Measurements from ENCODE around the gene DIP2C. TPM values are rescaled to one million over a fixed set of nuclear protein-coding genes. Genes with fewer than 3 reads are reported as not detected.

DIP2C gene
- total and polyA plus RNA-seq, 2 donors from 2014 or later, result 6.2 to 22.6 TPM

- intact Hi-C loops (cut with DNase I), result no loop called here
- Histone ChIP-seq H3K4me1 (ENCODE audit: control insufficient read depth in 2 of 3, insufficient read depth in 2 of 3, low read depth in 1 of 3, low read length in 3 of 3) (no peaks in the 10 kb centered on the region), H3K36me3 (ENCODE audit: control insufficient read depth in 2 of 3, insufficient read depth in 3 of 3, low read length in 3 of 3) (peaks cover 2 to 7% (median 4%) of the 10 kb centered on the region in 3 donors), H3K4me3 (ENCODE audit: low read length in 3 of 3) (no peak overlapping the region), H3K27ac (ENCODE audit: low read depth in 2 of 2, low read length in 2 of 2) (no peak overlapping the region), H3K27me3 (ENCODE audit: control insufficient read depth, insufficient read depth, low read length) (no peaks in the 10 kb centered on the region), H3K9ac (ENCODE audit: low read length in 3 of 3) (no peak overlapping the region), H3K9me3 (ENCODE audit: control insufficient read depth in 2 of 3, insufficient read depth in 1 of 3, low read length in 3 of 3) (no peaks in the 10 kb centered on the region)
- FAIRE-seq (no peak), DNase-seq (no peak)
- no peak for TF ChIP-seq CTCF (IDR thresholded peaks at IDR 0.05; ENCODE audit: borderline replicate concordance, extremely low read depth, insufficient read depth)
Observed at GRCh38 chr10:437698-438490, 251.6 kb downstream of the DIP2C start.

DNA sequence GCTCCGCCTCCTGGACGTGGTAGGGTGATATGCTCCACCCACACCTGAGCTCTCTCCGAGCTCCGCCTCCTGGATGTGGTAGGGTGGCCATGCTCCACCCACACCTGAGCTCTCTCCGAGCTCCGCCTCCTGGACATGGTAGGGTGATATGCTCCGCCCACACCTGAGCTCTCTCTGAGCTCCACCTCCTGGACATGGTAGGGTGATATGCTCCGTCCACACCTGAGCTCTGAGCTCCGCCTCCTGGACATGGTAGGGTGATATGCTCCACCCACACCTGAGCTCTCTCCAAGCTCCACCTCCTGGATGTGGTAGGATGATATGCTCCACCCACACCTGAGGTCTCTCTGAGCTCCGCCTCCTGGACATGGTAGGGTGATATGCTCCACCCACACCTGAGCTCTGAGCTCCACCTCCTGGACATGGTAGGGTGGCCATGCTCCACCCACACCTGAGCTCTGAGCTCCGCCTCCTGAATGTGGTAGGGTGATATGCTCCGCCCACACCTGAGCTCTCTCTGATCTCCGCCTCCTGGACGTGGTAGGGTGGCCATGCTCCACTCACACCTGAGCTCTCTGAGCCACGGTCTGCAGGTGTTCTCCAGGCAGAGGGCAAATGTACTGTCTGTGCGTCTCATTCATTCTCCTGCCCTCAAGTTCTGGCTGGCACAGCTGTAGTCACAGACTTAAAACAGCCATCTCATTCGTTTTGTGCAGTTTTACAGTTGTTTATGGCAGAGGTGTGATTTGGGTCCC, 252.4 kb downstream of the DIP2C start:
- TF ChIP-seq CTCF (IDR thresholded peaks at IDR 0.05; ENCODE audit: borderline replicate concordance, extremely low read depth, insufficient read depth), result no peak
- H3K9me3 ChIP-seq (ENCODE audit: control insufficient read depth in 2 of 3, insufficient read depth in 1 of 3, low read length in 3 of 3), result no peaks in the 10 kb centered on the region
- intact Hi-C loops (cut with DNase I), result no loop called here
- H3K27ac ChIP-seq (ENCODE audit: low read depth in 2 of 2, low read length in 2 of 2), result no peak overlapping the region
- DNase-seq (no peak), FAIRE-seq (no peak)
- no peak overlapping the region for H3K9ac ChIP-seq (ENCODE audit: low read length in 3 of 3)
- no peaks in the 10 kb centered on the region for H3K4me1 ChIP-seq (ENCODE audit: control insufficient read depth in 2 of 3, insufficient read depth in 2 of 3, low read depth in 1 of 3, low read length in 3 of 3)
- peaks cover 2 to 7% (median 4%) of the 10 kb centered on the region in 3 donors for H3K36me3 ChIP-seq (ENCODE audit: control insufficient read depth in 2 of 3, insufficient read depth in 3 of 3, low read length in 3 of 3)
- H3K27me3 ChIP-seq (ENCODE audit: control insufficient read depth, insufficient read depth, low read length), result no peaks in the 10 kb centered on the region
- no peak overlapping the region for H3K4me3 ChIP-seq (ENCODE audit: low read length in 3 of 3)

GRCh38 chr10:436013-436697, 253.3 kb downstream of the DIP2C start:
- Histone ChIP-seq H3K27me3 (ENCODE audit: control insufficient read depth, insufficient read depth, low read length) (no peaks in the 10 kb centered on the region), H3K27ac (ENCODE audit: low read depth in 2 of 2, low read length in 2 of 2) (no peak overlapping the region), H3K9ac (ENCODE audit: low read length in 3 of 3) (no peak overlapping the region), H3K4me3 (ENCODE audit: low read length in 3 of 3) (no peak overlapping the region), H3K36me3 (ENCODE audit: control insufficient read depth in 2 of 3, insufficient read depth in 3 of 3, low read length in 3 of 3) (peaks cover 2 to 7% (median 4%) of the 10 kb centered on the region in 3 donors), H3K4me1 (ENCODE audit: control insufficient read depth in 2 of 3, insufficient read depth in 2 of 3, low read depth in 1 of 3, low read length in 3 of 3) (no peaks in the 10 kb centered on the region), H3K9me3 (ENCODE audit: control insufficient read depth in 2 of 3, insufficient read depth in 1 of 3, low read length in 3 of 3) (no peaks in the 10 kb centered on the region)
- FAIRE-seq (no peak), DNase-seq (no peak)
- TF ChIP-seq CTCF (IDR thresholded peaks at IDR 0.05; ENCODE audit: borderline replicate concordance, extremely low read depth, insufficient read depth), result no peak
- intact Hi-C loops (cut with DNase I), result no loop called here

Data from kidney (tissue), 14 donors.